GM21786 (cell line): ENCODE measurements around the gene COX17.

Experiments used
- ATAC-seq: cut with Tn5 transposase; IDR thresholded peaks from one replicate; pipeline ENCODE4 v1.9.1; 2021; ENCODE audit not compliant: unreplicated experiment

COX17 gene

DNA sequence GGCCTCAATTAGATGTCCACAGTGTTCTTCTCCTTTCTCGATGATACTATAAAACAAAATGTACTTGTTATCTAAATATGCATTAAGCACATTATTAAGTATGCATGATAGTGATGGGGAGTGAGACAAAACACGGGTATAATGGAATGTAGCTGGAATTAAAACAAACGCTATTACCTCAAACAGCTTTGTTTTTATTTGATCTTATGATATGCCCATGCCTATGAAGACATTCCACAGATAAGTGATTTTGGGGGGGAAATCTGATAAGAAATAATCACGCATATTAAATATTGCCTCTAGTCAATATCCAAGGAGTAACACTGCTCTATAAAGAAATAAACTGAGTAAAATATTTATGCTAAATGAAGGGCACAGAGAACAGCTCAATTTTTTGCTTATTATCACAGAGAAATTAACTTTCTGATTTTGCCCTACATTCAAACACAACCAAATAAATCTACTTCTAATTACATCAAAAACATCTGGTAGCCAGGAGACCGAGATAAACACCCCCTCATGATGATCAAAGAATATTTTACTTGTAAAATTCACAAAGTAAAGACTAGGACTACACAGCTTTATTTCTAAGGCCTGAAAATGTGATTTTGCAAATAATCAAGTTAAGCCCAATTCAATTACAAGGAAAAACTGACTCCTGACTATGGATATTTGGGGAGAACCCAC is 1.9 kb downstream of the COX17 start:
- no peak for ATAC-seq

DNA sequence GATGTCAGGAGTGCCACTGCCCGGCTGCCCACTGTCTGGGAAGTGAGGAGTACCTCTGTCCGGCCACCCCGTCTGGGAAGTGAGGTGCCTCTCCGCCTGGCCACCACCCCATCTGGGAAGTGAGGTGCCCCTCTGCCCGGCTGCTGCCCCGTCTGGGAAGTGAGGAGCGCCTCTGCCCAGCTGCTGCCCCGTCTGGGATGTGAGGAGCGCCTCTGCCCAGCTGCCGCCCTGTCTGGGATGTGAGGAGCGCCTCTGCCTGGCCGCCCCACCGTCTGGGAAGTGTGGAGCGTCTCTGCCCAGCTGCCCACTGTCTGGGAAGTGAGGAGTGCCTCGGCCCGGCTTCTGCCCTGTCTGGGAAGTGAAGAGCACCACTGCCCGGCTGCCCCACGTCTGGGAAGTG is 3.3 kb downstream of the COX17 start:
- ATAC-seq = no peak

DNA sequence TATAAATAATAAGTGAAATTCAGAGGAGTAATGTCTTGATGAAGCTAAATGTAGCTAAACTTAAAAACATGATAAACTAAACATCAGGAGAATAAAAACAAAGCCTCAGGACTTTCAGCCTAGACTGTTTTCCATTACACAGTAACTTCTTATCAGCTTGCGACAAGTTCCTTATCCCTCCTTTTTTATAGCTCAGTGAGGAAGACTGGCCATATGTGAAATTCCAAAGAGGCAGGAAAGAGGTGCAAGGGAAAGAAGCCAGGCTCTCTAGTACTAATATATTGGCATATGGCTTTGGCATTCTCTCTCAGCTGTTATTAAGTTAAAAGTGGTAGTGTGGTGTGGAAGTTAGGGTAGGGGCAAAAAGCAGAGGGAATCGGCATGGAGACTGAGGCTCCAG is 4.4 kb downstream of the COX17 start:
- ATAC-seq = no peak

DNA sequence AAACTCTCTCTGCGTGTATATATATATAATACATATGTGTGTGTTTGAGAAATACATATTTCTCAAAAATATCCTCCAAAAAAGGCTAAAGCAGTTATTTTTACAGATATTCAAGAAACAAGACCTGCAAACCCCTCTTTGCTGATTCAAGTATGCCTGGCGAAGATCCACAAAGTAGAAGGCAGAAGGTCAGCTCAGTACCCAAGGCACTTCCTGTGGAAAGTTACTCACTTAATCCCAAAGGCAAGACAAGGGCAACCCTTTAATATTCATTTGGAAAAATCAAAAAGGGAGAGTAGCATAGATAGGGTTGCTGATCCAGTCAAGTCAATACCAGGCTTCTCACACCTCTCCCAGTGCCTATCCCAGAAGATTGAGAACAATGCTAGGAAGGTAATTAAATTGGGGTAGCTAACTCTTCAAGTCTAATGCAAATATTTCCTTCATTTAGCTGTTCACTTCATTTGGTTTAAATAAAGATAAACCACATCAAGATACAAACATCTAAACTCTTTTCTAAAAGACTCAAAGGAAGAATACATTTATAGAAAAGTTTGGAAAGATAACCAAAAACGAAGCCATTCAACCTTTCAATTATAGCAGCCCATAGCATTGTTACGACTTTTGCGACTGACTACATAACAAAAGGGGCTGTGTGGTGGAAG is 7.2 kb downstream of the COX17 start:
- no peak for ATAC-seq

DNA sequence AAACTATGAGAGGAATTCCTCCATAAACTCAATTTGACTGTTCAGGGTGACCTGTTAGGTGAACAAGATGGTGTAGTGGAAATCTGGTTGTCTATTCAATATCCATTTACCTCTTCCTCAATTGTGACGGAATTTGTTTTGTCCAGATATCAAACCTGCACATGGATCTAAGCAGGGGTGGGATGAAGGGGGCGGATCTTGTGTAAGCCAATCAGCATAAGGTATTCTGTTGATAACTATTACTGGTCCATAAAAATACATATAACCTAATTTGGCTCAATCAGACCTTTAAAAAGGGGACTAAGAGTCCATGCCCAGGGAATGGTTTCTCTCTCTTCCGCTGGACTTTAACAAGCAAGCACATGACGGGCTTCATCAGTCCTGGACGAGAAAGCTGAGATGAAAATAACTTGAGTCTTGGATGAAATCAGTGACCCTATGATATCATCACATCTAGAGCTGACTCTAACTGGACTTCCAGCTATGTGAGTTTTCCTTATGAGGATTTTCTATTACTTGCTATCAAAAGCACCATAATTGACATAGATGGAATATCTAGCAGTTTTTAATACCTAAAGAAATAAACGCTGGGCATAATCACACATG is 11.1 kb downstream of the COX17 start:
- no peak for ATAC-seq

DNA sequence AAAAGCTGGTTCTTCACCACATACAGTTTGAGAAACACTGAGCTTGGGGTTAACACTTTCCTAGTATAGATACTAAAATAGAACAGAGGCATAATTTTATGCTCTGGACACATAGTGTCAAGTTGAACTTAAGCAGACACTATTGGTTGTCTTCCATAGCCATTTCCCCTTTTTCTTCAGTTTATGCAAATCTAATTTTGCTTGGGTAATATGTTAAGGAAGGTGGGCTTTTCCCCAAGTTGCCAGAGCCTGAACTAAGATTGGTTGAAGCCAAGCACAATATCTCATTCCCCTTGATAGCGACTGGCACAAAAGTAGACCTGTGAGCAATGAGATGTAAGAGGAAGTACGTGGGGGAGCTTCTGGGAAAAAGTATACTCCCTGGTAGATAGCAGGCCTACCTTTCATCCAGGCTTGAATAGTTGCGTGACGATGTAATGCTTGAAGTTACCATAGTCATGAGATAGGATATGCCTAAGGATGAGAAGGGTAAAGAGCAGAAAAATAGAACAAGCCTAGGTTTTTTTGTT is 12.3 kb downstream of the COX17 start:
- ATAC-seq = no peak

DNA sequence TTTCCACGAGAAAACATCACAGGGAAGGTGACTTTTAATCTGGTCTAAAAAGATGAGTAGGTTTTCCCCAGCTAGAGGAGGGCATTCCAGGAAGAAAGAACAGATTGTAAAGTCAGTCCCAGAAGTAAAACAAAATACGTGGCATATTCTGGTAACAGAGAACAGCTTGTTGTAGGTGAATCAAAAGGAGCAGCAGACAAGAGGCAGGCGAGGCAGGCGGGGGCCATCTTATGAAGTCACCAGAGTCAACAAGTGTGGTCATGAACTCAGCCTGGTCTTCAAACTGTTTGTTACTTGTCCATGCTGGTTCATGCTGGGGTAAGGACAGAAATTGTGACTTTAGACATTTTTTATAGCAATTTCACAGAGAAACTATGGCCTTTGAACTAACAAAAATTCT is 12.8 kb downstream of the COX17 start:
- ATAC-seq = no peak

DNA sequence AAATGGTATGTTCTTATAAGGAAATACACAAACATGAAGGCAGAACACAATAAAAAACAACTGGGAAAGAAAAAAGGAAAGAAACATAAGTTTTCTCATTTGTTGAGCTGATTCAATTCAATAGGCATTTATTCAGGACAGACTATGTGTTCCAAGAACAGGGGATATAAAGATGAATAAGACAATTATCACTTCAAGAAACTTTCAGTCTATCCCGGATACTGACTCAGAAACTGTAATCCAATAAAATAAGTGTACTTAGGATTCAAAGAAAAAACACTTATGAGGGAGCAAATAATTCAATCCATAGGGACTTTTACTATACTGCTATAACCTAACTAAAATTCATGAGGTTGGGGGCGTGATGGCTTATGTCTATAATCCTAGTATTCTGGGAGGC is 13.3 kb downstream of the COX17 start:
- no peak for ATAC-seq

DNA sequence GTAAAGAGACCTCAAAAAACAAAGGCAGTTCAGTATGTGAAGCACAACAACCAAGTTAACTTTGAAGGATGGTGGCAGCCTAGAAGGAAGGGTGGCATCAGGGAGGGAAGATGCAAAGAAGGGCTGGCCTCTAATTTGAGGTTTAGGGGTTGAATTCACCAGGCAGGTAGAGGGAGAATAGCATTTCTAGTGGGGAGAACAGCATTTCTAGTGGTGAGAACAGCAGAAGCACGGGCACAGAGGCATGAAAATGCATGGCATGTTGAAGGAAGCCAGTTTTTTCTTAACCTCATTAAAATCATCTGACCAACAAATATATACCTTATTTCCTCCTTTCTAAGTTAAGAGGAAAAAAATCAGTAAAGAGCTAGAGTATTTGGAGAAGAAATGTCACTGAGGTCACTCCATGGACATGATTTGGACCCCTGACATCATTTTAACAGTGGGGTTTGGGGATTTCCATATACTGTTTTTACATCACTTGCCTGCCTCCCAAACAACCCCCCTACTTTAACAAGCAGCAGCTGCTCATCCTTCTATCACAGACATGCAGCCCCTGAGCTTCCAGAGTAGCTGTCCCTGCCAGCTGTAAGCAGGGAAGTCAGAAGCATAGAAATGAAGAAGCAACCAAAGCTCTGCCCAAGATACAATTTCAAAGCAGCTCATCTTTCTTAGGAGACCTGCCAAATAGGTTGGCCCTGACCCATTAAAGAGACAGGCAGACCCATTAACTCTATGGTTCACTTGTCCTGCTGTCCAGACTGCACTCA is 14.4 kb downstream of the COX17 start:
- ATAC-seq = no peak

DNA sequence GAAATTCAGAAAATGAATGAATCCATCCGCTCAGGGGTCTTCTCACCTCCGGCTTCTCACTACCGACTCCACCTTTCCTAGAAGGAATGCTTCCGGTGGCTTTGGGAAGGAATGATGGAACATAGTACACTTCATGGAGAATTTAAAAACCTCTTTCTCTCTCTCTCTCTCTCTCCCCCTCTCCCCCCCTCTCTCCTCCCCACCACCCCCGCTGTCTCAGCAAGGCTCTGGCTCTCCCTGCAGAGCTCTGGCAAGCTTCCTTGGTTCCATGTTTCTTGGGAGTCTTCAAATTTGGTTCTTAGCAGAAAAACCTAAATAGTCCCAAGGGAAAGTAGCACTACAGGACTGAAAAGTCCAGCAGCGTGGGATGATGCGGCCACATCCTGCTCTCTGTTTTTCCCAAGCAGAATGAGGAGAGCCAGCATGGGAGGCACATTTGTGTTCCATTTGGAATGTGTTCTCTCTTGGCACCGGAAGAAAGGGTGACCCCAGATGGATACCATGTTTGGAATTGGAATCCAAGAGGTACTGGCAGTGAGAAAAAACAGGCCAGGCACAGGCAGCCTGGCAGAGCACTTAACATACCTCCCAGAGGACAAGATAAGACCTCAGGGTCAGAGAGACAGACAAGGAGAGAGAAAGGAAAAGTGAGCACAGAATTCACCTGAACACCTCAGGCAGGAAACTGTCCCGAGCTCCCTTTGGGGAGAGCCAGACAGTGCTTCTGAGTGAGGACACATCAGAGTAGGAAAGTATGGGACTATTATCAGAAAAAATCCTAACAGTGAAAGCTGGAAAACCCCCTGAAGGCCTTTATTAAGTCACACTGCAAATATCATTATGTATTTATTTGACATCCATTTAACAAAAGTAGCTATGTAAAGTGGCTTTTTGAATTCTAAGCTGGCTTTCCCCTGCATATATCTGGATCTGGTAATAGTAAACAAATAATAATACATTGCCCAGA is 16.4 kb downstream of the COX17 start, which contains the start of gene POPDC2:
Gene POPDC2, minus strand, starts transcription at position 116 of the 967 bp plus-strand sequence. CDS start 166 bp downstream, outside the sequence.
- ATAC-seq = no peak

DNA sequence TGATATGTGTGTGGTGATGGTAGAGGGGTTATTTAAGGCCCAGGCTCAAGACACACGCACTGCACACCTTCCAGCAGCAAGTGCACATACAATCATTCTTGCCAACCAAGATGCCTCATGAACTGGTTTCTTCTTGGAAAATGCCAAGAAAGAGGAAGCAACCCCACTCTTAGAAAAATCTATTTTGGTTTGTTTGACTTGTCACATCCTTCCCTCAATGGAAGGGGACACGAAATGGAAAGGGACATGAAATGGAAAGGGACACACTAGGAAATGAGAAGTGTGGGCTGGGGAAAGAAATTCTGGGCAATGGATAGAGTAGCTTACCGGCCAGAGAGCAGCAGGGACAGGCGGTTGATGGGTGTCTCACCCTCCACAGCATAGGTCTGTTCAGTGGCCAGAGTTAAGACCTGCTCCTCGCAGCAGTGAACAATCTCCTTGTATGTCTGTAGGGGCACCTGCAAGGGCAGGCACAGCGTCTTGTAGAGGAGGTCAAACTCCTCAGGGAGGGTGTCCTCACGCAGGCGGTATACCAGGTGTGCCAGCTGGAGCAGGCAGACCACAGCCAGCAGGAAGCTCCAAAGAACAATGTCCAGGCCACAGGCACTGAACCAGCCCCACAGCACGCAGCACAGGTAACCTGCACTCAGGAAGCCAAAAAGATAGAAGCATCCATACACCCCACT is 17.5 kb downstream of the COX17 start:
- ATAC-seq = no peak

DNA sequence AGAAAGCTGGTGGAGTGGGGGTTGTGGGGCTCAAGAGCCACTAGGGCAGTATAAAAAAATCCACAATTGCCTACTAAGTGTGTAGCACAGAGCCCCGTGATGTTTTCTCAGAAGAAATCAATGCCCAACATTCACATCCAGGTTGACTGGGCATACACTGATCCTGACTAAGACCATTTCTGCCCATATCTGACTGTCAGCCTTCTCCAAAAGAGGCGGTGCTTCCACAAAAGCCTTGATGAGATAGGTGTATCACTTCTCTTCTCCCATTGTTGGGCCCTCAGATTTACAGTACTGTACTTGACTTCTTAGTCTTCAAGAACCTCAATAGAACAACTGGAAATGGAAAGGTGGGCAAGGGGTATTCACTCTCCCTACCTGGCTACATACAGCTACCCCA is 18.2 kb downstream of the COX17 start:
- ATAC-seq = no peak

DNA sequence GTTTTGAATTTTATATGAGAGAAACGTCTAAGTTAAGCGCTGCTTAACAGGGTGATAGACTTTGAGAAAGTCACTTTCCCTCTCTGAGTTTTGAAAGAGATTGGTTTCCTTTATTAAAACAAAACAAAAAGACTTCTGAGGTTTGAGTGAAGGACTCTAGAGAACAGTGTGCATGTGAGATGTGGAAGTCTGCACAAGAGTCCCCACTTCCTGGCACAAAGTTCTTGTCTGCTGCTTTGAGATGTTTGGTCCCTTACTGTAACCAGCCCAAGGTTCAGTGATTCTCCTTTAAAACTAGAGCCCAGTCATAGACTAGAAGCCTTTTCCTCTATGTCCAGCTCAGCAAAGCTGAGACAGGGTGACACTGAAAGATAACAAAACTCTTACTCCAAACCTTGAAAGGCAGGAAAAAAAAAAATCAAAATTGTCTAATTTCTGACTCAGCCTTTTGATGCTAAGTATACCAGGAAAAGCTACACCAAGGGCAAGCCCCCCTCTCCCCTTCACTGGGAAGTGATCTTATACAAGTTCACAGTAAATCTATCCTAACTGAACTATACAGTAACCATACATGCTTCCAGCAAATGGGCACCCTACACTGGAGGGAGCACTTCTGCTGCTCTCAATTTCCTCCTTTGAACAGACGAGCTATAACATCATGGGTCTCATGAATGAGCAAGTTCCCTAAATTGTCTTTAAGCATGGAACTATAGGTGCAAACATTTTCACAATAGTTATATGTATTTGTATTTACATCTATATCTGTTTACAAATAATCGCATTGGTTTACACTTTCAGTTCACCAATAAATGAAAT is 19.1 kb downstream of the COX17 start:
- peak; percentile 72 for ATAC-seq

DNA sequence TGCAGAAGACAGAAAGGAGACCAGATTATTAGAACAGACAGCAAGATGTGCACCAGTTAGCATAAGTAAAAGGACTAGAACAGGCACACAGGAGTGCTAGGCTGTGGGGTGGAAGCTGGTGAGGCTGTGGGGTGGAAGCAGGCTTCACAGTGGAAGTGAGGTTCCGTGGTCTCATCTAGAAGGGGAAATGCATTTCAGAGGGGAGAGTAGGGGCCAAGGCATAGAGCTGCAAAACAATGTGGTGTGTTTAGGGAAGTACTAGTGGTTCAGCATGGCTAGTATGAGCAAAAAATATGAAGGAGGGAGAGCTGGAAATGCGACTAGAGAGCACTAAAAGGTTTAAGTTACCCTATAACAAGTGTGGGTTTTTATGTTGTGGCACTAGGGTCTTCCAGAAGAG is 23.3 kb downstream of the COX17 start:
- ATAC-seq = no peak

DNA sequence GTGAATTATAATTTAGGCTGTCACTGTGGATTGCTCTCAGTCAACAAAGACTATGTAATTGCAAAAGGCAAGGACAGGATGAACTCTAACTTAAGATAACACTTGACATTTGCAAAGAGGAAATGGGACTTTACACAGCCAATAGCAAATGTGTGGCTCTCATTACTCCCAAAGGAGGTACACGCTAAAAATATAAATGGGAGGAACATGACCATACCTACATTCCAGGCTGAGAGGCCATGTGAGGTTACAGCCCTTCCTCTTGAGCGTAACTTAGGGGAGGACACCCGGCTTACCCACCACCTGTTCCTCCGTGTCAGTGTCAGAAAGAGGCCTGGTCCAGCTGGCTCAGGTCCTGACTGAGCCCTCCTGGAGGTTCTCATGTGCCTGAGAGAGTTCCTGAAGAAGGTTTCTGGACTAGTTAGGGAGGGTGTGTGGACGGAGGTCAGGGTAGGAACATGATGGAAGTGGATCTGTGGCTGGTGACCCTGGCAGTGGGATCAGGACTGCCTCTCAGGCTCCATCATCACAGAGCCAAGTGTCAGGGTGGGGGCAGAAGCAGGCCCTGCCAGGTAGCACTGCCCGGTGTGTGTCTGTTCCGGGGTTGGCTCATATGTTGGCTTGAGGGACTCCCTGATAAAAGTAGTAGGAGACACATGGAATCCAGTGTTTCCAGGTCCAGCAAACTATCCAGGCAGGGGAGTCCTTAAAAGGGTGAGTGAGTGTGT is 24.7 kb downstream of the COX17 start:
- no peak for ATAC-seq

DNA sequence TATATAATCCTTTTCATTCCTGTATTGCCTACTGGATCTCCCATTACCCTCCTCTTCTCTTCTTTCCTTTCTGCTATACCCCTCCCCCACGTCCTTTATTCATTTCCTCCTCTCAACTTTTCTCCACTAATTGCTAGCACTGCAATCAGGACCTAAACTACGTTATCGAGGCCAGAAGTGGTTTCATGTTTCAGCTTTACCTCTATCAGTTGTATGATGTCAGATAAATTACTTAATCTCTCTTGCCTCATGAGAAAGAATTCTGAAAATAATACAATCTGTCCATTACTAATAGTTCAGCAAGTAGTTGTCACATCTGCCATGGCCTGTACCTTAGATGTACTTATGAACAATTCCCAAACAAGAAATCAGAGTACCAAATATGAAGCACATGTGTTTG is 27.4 kb downstream of the COX17 start:
- no peak for ATAC-seq

DNA sequence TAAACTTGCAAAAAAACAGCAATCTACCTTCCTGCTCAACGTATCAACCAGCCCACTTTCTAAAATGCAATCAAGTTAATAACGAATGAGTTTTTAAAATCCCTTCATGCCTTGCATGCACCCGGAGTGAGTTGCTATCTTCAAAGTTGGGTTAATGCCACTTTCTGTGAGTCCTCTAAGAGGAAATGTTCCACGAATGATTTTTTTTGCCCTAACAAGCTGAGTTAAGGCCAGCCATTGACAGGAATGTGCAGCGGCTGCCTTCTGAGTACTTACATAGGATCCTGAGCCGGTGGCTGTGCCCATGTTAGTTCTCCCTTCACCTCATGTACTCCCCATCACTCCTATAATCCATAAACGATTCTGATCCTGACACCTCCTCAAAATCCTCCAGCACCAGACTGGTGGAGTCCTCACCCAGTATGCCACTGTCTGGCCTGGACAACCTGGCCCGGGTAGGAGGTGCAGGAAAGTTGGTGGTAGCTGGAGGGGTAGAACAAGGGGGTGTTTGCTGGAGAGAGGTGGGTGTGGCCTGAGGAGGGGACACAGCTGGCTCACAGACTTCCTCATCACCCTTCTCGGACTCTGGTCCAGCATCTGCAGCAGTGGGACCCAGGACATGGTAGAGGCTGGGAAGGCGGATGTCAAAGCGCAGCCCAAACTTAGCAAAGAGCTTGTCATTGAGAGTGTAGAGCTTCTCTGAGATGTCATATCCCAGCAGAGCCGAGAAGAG is 29.2 kb downstream of the COX17 start:
- no peak for ATAC-seq
